AG09309 (cell line): ENCODE results near the gene ZSWIM4.
A peak's percentile ranks its signal among the peaks of the same experiment; 100 is the strongest.
"Not testable (repeated sequence)": the region's sequence is repeated elsewhere in the genome, so short reads cannot be mapped to it uniquely, and the experiment has no call there.

Source experiments
- DNase-seq: peaks from one replicate; pipeline ENCODE4 v3.0.0-alpha.2; 2010; ENCODE audit warnings: low read depth
- H3K4me3 ChIP-seq: 2 replicates; pipeline ENCODE4 v1.5.1; 2011; ENCODE audit warnings: mild to moderate bottlenecking, low read depth, low read length, moderate library complexity; ENCODE audit not compliant: control insufficient read depth
- CTCF ChIP-seq: IDR thresholded peaks from 2 replicates; pipeline ENCODE4 v1.5.1; 2011; ENCODE audit warnings: mild to moderate bottlenecking, low read depth, low read length, inconsistent platforms; ENCODE audit not compliant: insufficient read depth, control insufficient read depth; ENCODE audit errors: missing control alignments

Gene ZSWIM4

DNA sequence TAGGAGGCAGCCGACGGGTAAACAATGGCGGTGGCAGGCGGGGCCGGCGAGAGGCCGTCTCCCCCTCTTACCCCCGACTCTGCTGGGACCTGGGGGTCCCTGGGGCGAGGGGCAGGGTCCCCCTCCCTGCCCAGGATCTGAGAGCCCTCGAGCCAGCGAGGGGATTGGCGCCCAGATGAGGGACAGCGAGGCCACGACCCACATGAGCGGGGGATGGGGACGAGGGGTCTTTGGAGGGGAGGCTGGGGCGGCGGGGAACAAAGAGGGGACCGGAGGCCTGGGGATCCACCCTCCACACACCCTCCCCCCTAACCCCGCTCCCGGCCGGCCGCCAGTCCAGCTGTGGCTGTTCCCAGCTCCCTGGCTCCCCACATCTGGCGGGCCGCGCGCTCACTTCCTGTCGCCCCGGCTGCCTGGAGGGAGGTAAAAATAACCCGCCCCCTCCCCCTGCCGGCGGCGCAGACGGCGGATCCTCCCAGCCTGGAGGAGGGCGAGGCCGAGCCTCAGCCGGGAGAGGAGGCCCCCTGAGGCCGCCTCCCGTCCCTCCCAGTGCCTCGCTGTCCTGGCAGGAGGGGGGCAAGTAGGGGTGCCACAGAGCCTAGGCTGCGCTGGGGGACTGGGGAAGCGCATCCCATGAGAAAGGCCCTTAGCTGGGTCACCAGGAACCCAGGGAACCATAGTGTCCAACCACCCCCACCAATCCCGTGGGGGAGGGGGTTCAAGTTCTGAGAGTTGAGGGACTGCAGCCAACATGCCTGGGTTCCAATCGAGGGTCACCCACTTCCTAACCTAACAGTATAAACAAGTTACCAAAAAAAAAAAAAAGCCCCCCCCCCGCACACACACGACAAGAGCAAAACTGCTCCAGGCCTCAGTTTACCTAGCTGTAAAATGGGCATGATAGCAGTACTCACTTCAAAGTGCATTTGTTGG is 52.4 kb downstream of the ZSWIM4 start:
- peak overlapping the region; percentile 60 for H3K4me3 ChIP-seq
- peak; percentile 12 for TF ChIP-seq CTCF
- no peak for DNase-seq

GRCh38 chr19:13848340-13848677 is 53.1 kb downstream of the ZSWIM4 start:
- no peak overlapping the region for H3K4me3 ChIP-seq
- DNase-seq, result no peak
- TF ChIP-seq CTCF, result no peak

DNA sequence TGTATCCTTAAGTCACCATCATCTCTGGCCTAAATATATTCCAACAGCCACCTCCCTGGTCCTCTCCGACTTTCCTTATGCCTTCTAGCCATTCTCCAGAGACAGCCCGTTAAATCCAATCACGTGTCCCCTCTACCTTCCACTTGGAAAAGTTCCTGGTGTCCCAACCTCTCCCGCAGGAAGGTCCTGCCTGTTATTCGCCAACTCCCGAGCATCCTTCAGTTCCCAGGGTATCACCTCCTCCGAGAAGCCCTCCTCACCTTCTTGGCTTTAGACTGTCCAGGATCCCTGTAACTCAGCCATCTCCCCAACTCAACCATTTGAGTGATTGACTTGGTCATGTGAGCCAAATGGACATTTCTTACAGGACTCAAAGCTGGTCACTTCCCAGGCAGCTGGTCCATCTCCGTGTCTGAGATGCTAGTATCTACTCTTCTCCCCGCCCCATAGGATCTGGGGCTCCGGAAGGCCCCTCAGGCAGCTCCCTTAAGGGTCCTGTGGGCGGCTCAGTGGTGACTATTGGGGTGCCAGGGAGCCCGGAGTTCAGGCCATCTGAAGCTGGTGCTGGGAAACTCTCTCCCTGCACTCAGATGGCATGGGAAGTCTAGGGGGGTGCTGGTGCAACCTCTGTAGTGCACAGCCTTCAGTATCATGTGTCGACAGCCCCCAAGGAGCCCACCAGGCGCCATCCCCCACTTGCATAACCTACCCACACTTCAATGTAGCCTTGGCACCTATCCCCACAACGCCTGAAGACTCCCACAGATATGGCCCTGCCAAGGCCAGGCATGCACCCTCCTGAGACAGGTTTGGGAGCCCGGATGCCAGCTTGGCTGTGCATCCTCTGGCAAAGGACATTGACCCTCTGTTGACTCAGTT is 53.8 kb downstream of the ZSWIM4 start:
- no peak overlapping the region for H3K4me3 ChIP-seq
- TF ChIP-seq CTCF, result no peak
- no peak for DNase-seq

GRCh38 chr19:13849991-13850909 is 55.0 kb downstream of the ZSWIM4 start:
- H3K4me3 ChIP-seq, result peak overlapping the region; percentile 32
- no peak for DNase-seq
- no peak for TF ChIP-seq CTCF

DNA sequence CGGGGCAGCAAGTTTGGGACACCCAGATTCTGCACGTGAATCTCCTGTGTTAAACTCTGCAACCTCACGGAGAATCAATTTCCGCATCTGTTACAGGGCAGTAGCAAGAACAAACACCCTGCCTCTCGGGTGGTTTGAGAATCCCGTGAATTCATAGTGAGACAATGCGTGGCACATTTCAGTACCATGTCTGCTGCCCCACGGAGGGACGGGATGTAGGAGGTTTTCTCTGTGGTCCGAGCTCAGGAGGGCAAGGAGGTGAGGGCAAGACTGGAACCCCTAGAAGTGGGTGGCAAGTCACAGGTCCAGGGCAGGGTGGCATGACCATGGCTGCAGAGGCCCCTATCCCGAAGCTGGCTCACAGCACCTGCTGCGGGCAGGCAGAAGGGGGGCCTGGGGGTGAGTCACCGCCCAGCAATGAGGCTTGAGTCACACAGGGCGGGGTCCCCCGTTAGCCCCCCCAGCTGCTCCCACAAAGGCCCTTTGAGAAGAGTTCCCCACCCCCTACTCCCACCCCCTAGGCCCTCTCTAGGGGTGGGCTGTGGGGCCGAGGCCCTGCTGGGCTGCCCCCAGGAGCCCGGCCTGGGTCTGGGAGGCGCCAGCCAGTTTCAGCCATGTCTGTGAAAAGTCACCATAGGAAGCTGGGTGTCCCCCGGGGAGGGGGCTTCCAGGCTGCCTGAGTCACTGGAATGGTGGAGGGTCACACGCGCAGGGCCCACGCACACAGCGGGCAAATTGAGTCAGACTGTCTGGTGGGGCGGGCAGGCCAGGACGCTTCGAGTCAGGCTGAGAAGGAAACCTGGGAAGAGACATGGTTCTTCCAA is 55.9 kb downstream of the ZSWIM4 start:
- peak overlapping the region; percentile 32 for H3K4me3 ChIP-seq
- no peak for DNase-seq
- no peak for TF ChIP-seq CTCF

DNA sequence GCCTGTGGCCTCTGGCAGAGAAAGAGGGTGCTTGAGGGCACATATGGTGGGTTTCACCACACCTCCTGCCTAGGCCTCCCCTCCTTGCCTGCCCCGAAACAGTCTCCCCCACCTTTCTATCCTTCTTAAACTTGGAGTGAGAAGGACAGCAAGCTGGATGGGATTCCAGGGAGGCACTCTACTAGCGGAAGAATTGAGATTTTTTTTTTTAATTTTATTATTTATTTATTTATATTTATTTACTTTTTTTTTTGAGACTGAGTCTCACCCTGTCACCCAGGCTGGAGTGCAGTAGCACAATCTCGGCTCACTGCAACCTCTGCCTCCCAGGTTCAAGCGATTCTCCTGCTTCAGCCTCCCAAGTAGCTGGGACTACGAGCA is 56.5 kb downstream of the ZSWIM4 start:
- peak overlapping the region; percentile 10 for H3K4me3 ChIP-seq

DNA sequence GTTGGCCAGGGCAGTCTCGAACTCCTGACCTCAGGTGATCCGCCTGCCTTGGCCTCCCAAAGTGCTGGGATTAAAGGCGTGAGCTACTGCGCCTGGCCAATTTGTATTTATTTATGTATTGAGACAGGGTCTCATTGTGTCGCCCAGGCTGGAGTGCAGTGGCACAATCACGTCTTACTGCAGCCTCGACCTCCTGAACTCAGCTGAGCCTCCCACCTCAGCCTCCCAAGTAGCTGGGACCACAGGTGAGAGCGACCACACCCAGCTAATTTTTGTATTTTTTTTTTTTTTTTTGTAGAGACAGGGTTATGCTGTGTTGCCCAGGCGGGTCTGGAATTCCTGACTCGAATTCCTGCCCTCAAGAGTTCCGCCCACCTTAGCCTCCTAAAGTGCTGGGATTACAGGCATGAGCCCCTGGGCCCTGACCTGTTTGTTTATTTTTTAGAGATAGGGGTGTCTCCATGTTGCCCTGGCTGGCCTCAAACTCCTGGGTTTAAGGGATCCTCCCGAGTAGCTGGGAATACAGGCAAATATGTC is 57.0 kb downstream of the ZSWIM4 start:
- DNase-seq, H3K4me3 ChIP-seq: not testable (repeated sequence)

More for the DNA sequence above, 56.5 kb downstream of the ZSWIM4 start:
- not testable (repeated sequence) for DNase-seq
